ENCODE measurements around the gene KCP. TPM values are rescaled to one million over a fixed set of nuclear protein-coding genes. Genes with fewer than 3 reads are reported as not detected.
A peak's percentile ranks its signal among the peaks of the same experiment; 100 is the strongest.

The KCP gene
- total RNA-seq, 1 experiment from 2014 or later, result 9.9 TPM

DNA sequence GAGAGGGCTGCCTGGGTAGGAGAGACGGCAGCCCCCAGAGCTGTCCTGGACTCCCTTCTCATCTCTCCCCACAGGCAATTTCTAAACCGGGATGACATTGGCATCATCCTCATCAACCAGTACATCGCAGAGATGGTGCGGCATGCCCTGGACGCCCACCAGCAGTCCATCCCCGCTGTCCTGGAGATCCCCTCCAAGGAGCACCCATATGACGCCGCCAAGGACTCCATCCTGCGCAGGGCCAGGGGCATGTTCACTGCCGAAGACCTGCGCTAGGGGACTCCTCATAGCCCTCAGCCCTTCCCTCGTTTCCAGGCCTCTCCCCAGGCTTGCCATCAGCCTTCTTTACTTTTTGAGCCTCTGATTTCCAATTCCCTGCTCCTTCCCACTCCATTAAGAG, 45.2 kb downstream of the KCP start:
- H3K79me2 ChIP-seq (ENCODE audit: low read depth), result peaks cover 21% of the 10 kb centered on the region
- H3K36me3 ChIP-seq (ENCODE audit: low read depth), result no peaks in the 10 kb centered on the region
- H3K4me1 ChIP-seq (replicated peaks; ENCODE audit: insufficient read depth), result peaks cover 20% of the 10 kb centered on the region
- H3K27me3 ChIP-seq (ENCODE audit: insufficient read depth, low read depth), result no peaks in the 10 kb centered on the region
- ChIA-PET CTCF (no interaction called here), POLR2A (ENCODE audit: unreplicated experiment) (no interaction called here)
- no peak overlapping the region for H3K4me3 ChIP-seq
- intact Hi-C loops (cut with micrococcal nuclease; ENCODE audit: unreplicated experiment), result no loop called here
- no peak overlapping the region for H3K27ac ChIP-seq
- TF ChIP-seq EZH2 (IDR thresholded peaks at IDR 0.05; ENCODE audit: low read depth), result no peak
- TF ChIP-seq, protein P1, sequence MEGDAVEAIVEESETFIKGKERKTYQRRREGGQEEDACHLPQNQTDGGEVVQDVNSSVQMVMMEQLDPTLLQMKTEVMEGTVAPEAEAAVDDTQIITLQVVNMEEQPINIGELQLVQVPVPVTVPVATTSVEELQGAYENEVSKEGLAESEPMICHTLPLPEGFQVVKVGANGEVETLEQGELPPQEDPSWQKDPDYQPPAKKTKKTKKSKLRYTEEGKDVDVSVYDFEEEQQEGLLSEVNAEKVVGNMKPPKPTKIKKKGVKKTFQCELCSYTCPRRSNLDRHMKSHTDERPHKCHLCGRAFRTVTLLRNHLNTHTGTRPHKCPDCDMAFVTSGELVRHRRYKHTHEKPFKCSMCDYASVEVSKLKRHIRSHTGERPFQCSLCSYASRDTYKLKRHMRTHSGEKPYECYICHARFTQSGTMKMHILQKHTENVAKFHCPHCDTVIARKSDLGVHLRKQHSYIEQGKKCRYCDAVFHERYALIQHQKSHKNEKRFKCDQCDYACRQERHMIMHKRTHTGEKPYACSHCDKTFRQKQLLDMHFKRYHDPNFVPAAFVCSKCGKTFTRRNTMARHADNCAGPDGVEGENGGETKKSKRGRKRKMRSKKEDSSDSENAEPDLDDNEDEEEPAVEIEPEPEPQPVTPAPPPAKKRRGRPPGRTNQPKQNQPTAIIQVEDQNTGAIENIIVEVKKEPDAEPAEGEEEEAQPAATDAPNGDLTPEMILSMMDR (conservative IDR thresholded peaks at IDR 0.05), result no peak
- no peak overlapping the region for H2AFZ ChIP-seq
- no peaks in the 10 kb centered on the region for H3K9me3 ChIP-seq (ENCODE audit: insufficient read depth, low read depth)
- H3K4me2 ChIP-seq, result no peak overlapping the region
- no peaks in the 10 kb centered on the region for H3K9me2 ChIP-seq (ENCODE audit: insufficient read depth)
- no TSS peak for BruUV-seq (replicated peaks)
- H4K20me1 ChIP-seq (ENCODE audit: insufficient read depth), result peaks cover 5% of the 10 kb centered on the region
- no peak for DNase-seq
- H3F3A ChIP-seq (ENCODE audit: insufficient read depth, low read depth), result peaks cover 23% of the 10 kb centered on the region; the same call in 1 of the 2 replicates

- Histone ChIP-seq H3K79me2 (ENCODE audit: low read depth) (peaks cover 21% of the 10 kb centered on the region), H3K27ac (no peak overlapping the region), H3K9me2 (ENCODE audit: insufficient read depth) (no peaks in the 10 kb centered on the region), H3K27me3 (ENCODE audit: insufficient read depth, low read depth) (no peaks in the 10 kb centered on the region), H3K36me3 (ENCODE audit: low read depth) (no peaks in the 10 kb centered on the region), H3K4me3 (peak overlapping the region; percentile 71), H2AFZ (peak overlapping the region; percentile 94), H3F3A (ENCODE audit: insufficient read depth, low read depth) (peaks cover 19% of the 10 kb centered on the region; the same call in 1 of the 2 replicates), H3K9me3 (ENCODE audit: insufficient read depth, low read depth) (no peaks in the 10 kb centered on the region), H4K20me1 (ENCODE audit: insufficient read depth) (peaks cover 5% of the 10 kb centered on the region), H3K4me1 (replicated peaks; ENCODE audit: insufficient read depth) (peaks cover 15% of the 10 kb centered on the region), H3K4me2 (peak overlapping the region; percentile 99)
- TSS peak; percentile 42 for BruUV-seq (replicated peaks)
- intact Hi-C loops (cut with micrococcal nuclease; ENCODE audit: unreplicated experiment), result loop anchor here (2.0 to 5.0 kb wide), 2 partner anchors 29 to 71 kb away; partner anchors contain the start of gene CCDC136
- CTCF ChIA-PET, result interaction anchor here (0.7 to 2.0 kb wide), 4 partner anchors 17 to 436 kb away, joined by 3 to 13 read pairs (median 8); no protein-coding TSS in a partner anchor
- POLR2A ChIA-PET (ENCODE audit: unreplicated experiment), result no interaction called here
- DNase-seq, result peak; percentile 56 to 66
- TF ChIP-seq EZH2 (IDR thresholded peaks at IDR 0.05; ENCODE audit: low read depth), result no peak
- TF ChIP-seq, protein P1 (conservative IDR thresholded peaks at IDR 0.05), result peak; percentile 68
Observed at GRCh38 chr7:128863433-128863989, 47.0 kb downstream of the KCP start.

- intact Hi-C loops (cut with micrococcal nuclease; ENCODE audit: unreplicated experiment), result loop anchor here (2.0 to 5.0 kb wide), 2 partner anchors 30 to 71 kb away; partner anchors contain the start of gene CCDC136
Observed at GRCh38 chr7:128862571-128863432, 47.7 kb downstream of the KCP start, which contains the start of gene ATP6V1F. Gene ATP6V1F (plus strand): TSS chr7:128862856. CDS start chr7:128862905, 49 bp downstream.

More at GRCh38 chr7:128862571-128863432, 47.7 kb downstream of the KCP start, which contains the start of gene ATP6V1F:
- Histone ChIP-seq H3K27me3 (ENCODE audit: insufficient read depth, low read depth) (no peaks in the 10 kb centered on the region), H2AFZ (peak within 1 kb of the TSS; percentile 94), H3K27ac (no peak within 1 kb of the TSS), H3K4me1 (replicated peaks; ENCODE audit: insufficient read depth) (peaks cover 10% of the 10 kb centered on the region), H3K36me3 (ENCODE audit: low read depth) (no peaks in the 10 kb centered on the region), H3F3A (ENCODE audit: insufficient read depth, low read depth) (peaks cover 13% of the 10 kb centered on the region; the same call in 1 of the 2 replicates), H3K9me3 (ENCODE audit: insufficient read depth, low read depth) (no peaks in the 10 kb centered on the region), H4K20me1 (ENCODE audit: insufficient read depth) (peaks cover 5% of the 10 kb centered on the region), H3K4me3 (peak within 1 kb of the TSS; percentile 71), H3K79me2 (ENCODE audit: low read depth) (peaks cover 21% of the 10 kb centered on the region), H3K9me2 (ENCODE audit: insufficient read depth) (no peaks in the 10 kb centered on the region), H3K4me2 (peak within 1 kb of the TSS; percentile 99)
- ChIA-PET CTCF (interaction anchor here (0.7 to 2.0 kb wide), 6 partner anchors 18 to 436 kb away, joined by 3 to 13 read pairs (median 4); no protein-coding TSS in a partner anchor), POLR2A (ENCODE audit: unreplicated experiment) (interaction anchor here (1.0 kb wide), 1 partner anchor 124 kb away, joined by 3 read pairs; the partner anchor contains the start of gene CALU)
- no peak for TF ChIP-seq EZH2 (IDR thresholded peaks at IDR 0.05; ENCODE audit: low read depth)
- TF ChIP-seq, protein P1 (conservative IDR thresholded peaks at IDR 0.05), result no peak
- no TSS peak for BruUV-seq (replicated peaks)
- peak; percentile 88 to 99 for DNase-seq

Data from PC-9 (cell line).